GM18498 (cell line): ENCODE measurements around the gene SDHA.
"Not testable (repeated sequence)": the region's sequence is repeated elsewhere in the genome, so short reads cannot be mapped to it uniquely, and the experiment has no call there.

Source experiments
- ATAC-seq: cut with Tn5 transposase; IDR thresholded peaks from one replicate; pipeline ENCODE4 v1.9.1; 2021; ENCODE audit warnings: mild to moderate bottlenecking, moderate library complexity; ENCODE audit not compliant: unreplicated experiment

SDHA gene

DNA sequence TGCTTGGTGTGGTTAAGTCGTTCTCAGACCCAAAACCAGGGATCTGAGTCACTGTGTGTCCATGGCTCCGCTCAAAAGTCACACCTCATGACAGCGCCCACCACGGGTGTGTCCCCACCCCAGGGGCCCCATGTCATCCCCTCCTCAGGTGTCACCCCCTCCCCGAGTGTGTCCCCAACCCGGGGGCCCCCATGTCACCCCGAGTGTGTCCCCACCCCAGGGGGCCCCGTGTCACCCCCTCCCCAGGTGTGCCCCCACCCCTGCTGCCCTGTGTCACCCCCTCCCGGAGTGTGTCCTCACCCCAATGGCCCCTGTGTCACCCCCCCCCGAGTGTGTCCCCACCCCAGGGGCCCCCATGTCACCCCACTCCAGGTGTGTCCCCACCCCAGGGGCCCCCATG, 21.8 kb upstream of the SDHA start:
- ATAC-seq, result no peak

GRCh38 chr5:197031-197430, 21.1 kb upstream of the SDHA start:
- not testable (repeated sequence) for ATAC-seq

DNA sequence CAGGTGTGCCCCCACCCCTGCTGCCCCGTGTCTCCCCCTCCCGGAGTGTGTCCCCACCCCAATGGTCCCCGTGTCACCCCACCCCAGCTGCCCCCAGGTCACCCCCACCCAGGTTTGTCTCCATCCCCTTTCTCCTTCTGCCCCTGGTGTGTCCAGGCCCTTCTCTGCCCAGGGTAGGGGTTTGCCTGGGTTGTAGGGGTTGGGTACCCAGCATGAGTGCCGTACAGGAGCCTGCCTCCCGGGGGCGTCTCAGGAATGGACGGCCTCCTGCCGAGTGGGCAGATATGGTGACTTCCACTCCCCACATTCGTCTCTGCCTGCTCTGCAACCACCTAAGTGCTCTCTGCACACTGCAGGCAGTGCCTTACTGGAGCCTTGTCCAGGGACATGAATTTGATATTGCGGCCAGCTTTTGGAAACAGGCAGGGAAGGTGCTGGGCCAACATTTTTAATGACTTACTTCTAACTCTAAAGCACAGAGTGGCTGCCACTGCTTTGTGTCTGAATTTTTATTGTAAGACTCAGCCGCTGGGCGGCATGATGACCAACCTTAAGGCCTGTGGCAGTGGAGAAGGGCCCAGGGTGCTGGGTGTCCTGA, 20.1 kb upstream of the SDHA start:
- ATAC-seq, result no peak

- no peak for ATAC-seq
These were observed 19.5 kb upstream of the SDHA start for GRCh38 chr5:198516-199196.

DNA sequence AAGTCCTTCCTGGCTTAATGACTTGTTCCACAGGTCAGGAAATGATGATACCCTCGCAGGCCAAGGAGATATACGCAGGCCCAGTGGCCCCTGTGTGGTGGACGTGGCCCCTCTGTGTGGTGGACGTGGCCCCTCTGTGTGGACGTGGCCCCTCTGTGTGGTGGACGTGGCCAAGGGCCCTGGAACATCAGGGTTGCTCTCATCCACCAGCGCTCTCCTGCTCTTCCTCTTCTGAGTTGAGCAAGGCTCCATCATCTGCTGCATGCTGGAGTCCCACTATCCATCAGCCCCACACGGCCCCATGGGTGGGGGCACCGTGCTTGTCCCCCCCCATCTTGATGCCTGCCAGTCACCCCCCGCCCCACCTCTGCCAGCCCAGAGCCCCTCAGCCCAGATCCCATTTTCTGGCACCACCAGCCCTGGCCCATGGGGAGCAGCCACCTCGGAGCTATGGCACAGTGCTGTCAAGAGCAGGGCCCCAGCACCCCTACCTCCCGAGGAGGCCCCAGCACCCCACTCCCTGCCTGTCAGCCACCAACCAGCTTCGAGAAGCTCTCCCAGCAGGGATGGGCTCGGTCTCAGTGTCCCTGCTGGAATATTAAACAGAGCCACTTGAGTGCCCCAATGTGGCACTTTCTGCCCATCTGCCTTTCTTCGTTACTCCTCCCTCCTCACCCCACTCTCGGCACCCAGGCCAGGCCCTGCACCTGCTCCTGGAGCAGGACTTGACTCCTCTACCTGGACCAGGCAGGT, 18.7 kb upstream of the SDHA start:
- ATAC-seq, result no peak

DNA sequence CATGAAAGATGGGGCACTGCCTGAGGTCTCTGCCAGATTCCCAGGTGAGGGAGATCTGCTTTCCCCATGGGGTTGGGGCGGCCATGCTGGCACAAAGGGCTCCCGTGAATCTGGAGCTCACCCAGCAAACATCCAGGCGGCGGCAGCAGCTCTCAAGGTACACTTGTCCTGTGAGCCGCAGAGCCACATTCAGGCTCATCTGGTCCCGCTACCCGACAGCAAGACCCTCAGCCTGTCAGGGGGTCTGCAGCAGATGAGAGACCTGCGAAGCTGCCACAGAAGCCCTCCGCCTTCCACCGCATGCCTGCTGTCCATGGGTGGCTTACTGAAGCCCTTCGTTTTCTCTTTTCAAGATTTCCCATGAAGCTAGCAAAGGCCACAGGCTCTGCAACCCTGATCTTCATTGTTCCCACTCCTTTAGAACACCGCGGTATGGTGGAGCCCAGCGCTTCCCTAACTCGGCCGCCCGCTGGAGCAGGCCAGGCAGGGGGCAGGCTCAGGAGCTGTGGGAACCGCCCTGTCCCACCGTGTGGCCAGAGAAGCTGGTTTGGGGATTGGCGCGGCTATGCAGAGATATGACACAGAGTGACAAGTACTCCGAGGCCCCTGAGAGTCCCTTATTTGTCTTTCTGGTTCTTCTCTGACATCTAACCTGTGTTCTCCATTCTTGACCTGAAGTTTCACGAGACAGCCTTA, 18.0 kb upstream of the SDHA start:
- ATAC-seq, result no peak

GRCh38 chr5:200985-201384, 17.1 kb upstream of the SDHA start:
- ATAC-seq, result no peak

DNA sequence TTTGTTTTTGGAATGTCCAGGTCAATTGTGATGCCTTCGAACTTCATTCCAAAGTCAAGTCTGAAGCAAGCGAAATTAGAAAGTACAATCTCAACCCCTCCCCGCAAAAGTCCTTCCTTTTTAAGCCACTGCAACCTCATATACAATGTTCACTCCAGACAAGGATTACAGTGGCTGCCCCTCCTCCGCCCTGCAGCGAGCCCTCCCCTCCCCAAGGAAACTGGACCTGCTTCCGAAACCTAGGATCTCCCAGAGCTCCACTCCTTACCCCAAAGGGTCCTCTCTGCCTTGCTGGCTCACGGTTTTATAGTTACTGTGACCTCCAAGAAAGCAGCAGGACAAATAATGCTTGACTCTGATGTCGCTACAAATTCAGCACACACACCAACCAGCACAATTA, 16.4 kb upstream of the SDHA start:
- no peak for ATAC-seq

DNA sequence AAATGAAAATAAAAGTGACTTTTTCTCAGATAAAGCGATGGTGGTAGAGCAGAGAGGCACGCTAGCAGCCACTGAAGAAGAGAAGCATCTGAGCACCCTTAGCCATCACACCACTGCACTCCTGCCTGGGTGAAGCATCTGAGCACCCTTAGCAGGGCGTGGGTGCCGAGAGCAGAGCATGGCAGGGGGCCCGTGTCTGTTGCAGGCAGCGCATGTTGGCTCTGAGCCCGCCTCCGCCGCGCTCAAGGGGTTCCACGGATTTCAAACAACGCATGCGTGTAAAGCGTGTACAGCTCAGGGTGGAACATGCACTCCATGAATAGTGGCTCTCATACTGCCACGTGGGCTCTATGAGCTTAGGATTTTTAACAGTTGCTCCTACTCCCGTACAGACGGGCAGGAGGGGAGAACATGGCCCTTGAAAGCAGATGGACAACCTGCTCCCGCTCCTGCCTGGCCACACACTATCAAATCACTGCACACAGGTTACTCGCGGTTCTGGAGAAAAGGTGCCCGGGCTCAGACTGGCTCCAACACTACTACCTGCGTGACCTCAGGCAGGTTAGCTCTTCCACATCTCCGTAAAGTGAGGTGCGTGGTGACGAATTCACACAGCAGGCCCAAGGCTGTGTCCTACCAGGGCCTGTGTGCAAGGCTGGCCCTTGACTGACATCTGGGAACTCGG, 14.7 kb upstream of the SDHA start:
- ATAC-seq, result no peak

DNA sequence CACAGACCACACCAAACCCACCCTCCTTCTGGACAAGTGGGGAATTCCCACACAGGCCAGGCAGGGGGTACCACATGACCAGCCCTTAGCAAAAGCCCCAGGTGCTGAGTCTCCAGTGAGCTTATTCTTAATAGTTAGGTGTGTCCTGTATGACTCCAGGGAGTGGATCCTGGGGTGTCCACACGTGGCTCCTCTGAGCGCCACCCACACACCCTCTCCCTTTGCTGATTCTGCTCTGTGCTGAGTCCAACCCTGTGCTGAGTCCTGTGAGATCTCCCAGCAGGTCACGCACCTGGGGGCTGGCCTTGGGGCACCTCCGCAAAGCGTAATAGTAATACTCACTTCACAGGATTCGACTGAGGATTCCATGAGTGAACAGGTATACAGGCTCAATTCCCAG, 14.1 kb upstream of the SDHA start:
- ATAC-seq, result no peak

DNA sequence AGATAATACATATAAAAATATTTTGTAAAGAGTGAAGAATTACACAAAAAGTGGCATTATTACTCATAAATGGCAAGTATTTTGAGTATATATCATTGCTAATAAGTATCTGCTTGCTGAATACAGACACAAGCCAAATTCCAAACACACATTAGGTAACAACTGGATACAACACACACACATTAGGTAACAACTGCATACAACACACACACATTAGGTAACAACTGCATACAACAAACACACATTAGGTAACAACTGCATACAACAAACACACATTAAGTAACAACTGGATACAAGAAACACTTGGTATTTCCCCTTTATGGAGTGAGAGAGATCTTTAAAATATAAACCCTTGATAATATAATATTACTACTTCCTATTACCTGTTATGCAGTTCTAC, 13.7 kb upstream of the SDHA start:
- ATAC-seq, result no peak

DNA sequence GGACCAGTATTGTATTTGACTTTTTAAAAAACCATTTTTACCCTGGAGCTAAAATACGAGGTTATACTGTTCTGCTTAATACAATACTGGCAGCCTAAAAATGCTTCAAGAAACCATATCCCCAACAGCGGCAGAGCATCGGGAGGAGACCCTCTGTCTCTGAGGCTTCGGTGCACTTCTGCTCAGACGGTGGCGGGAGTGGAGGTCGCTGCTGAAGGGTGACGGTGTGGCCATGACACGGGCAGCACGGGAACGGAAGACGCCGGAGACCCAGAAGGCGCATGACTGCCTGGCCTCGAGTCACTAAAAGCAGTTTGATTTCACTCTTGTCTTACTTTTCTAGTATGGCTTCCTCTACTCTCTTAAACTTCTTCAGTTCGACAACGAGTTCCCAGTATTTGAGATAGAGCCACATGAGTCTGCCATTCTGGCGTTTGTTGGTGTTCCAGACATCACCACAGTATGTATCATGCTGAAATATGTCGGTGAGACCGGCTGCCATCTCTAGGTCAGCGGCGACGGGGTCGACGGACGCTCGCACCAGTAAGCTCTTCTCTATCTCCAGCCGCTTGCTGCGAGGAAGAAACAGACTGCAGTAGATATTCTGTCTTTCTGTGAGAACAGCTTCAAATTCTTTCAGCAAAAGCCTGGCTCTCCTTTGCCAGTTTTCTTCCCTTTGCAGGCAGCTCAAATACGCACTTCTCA, 13.0 kb upstream of the SDHA start:
- ATAC-seq, result no peak

GRCh38 chr5:206406-206805, 11.7 kb upstream of the SDHA start:
- ATAC-seq, result no peak

DNA sequence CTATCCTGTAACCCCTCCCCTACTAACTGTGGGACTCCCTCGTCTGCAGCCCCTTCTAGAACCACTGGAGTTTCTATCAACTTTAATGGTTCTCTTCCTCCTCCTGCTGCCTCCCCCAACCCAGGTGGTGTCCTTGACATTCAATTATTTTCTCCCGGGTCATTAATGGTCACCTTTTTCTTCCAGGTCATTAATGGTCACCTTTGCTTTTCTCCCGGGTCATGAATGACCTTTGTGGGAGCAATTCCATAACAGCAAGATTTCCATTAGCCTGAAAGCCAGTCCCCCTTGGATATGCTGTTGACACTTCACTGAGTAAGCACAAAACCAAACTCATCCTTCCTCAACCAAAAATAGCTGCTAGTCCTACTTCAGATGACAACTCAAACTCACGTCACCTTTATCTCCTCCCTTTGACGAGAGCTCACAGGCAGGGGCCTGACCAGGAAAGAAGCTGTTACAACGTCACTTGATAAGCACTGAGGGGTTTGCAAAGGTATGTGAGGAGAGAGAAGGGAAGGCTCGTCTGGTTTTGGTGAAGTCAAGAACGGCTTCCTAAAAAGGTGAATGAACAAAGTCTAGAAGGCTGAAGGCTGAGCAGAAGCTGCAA, 11.1 kb upstream of the SDHA start:
- ATAC-seq, result no peak

DNA sequence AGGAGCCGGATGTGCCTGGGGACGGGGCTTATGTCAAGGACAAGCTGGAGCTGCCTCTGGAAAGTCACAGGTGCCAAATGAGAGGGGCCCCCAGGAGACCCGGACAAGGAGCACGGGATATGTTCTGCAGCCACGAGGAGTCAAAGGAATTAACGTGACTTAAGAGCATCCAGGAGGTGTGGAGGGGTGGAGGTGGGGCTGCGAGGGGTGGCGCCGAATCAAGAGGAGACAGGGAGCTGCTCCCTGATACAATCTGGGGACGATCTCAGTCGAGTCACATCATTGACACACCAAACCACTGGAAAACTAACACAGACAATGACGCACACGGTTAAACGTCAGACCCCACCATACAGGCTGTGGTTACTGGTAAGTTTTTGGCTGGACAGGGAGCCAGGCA, 10.5 kb upstream of the SDHA start:
- ATAC-seq, result no peak

GRCh38 chr5:208449-209114, 9.5 kb upstream of the SDHA start:
- no peak for ATAC-seq

DNA sequence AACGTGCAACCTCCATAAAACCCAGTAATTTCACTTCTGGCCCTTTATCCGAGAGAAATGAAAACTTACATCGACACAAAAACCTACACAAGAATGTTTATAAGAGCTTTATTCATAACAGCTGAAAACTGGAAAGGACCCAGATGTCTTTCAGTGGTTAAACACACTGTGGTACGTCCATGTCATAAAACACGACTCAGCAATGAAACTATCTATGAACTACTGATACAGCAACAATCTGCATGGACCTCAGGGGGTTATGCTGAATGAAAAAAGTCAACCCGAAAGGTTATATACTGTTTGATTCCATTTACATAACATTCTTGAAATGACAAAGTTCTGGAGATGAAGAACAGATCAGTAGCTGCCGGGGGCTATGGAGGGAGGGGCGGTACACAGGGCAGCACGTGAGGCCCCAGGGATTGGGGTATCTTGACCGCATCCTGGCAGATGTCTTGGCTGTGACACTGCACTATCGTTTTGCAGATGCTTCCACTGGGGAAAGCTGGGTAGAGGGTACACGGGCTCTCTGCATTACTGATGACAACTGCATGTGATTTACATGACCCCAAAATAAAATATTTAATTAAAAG, 4.2 kb upstream of the SDHA start:
- ATAC-seq, result no peak

GRCh38 chr5:215256-215655, 2.9 kb upstream of the SDHA start:
- ATAC-seq, result not testable (repeated sequence)

DNA sequence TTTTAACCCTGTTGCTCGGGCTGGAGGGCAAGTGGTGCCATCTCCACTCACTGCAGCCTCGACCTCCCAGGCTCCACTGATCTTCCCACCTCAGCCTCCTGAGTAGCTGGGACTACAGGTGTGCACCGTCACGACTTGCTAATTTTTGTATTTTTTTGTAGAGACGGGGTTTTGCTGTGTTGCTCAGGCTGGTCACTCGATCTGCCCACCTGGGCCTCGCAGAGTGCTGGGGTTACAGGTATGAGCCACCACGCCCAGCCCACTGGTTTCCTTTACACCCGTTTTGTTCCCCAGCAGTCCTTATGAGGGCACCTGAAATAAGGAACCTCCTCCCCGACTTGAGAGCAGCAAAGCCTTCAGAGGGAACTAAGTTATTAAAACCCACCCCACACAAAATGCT, 2.0 kb upstream of the SDHA start:
- not testable (repeated sequence) for ATAC-seq
